Measurements from ENCODE around the gene NIPAL1.
A peak's percentile ranks its signal among the peaks of the same experiment; 100 is the strongest.
"Not testable (repeated sequence)": the region's sequence is repeated elsewhere in the genome, so short reads cannot be mapped to it uniquely, and the experiment has no call there.

NIPAL1 gene

GRCh38 chr4:48016141-48017107 lies at the start of gene NIPAL1, which contains the start of gene CNGA1:
NIPAL1 (plus strand) TSS chr4:48016772; CDS start chr4:48016840, 68 bp downstream.
CNGA1 (minus strand) TSS chr4:48016681; CDS start chr4:47952689, 63,992 bp downstream.
- peak; percentile 79 for DNase-seq

- DNase-seq: no peak
These were observed 47.7 kb upstream of the NIPAL1 start for GRCh38 chr4:47968847-47969246.

GRCh38 chr4:47972181-47972580 lies 44.4 kb upstream of the NIPAL1 start:
- DNase-seq: no peak

- DNase-seq: no peak
These were observed 43.9 kb upstream of the NIPAL1 start for GRCh38 chr4:47972721-47973120.

GRCh38 chr4:47974566-47974965 lies 42.0 kb upstream of the NIPAL1 start:
- DNase-seq: no peak

GRCh38 chr4:47990145-47990544 lies 26.4 kb upstream of the NIPAL1 start:
- no peak for DNase-seq

- DNase-seq: not testable (repeated sequence)
These were observed 24.1 kb upstream of the NIPAL1 start for GRCh38 chr4:47992475-47992874.

- DNase-seq: no peak
These were observed 20.6 kb upstream of the NIPAL1 start for GRCh38 chr4:47996021-47996420.

GRCh38 chr4:48002267-48002666 lies 14.3 kb upstream of the NIPAL1 start:
- no peak for DNase-seq

GRCh38 chr4:48003568-48003967 lies 13.0 kb upstream of the NIPAL1 start:
- peak; percentile 47 for DNase-seq

- DNase-seq: no peak
These were observed 10.8 kb upstream of the NIPAL1 start for GRCh38 chr4:48005781-48006180.

- no peak for DNase-seq
These were observed 8.5 kb upstream of the NIPAL1 start for GRCh38 chr4:48008021-48008596.

GRCh38 chr4:48010906-48011305 lies 5.7 kb upstream of the NIPAL1 start:
- DNase-seq: not testable (repeated sequence)

- no peak for DNase-seq
These were observed 4.8 kb upstream of the NIPAL1 start for GRCh38 chr4:48011722-48012121.

- DNase-seq: no peak
These were observed 3.7 kb upstream of the NIPAL1 start for GRCh38 chr4:48012824-48013223.

GRCh38 chr4:48015216-48015615 lies 1.4 kb upstream of the NIPAL1 start:
- DNase-seq: no peak

- DNase-seq: no peak
These were observed 894 bp upstream of the NIPAL1 start for GRCh38 chr4:48015678-48016077.

GRCh38 chr4:48017108-48017571 lies 568 bp downstream of the NIPAL1 start:
- DNase-seq: peak; percentile 73

- no peak for DNase-seq
These were observed 1.5 kb downstream of the NIPAL1 start for GRCh38 chr4:48018112-48018511.

- DNase-seq: no peak
These were observed 4.5 kb downstream of the NIPAL1 start for GRCh38 chr4:48021100-48021499.

- DNase-seq: no peak
These were observed 5.7 kb downstream of the NIPAL1 start for GRCh38 chr4:48022192-48022799.

GRCh38 chr4:48024522-48024921 lies 8.0 kb downstream of the NIPAL1 start:
- DNase-seq: no peak

GRCh38 chr4:48025005-48025404 lies 8.4 kb downstream of the NIPAL1 start:
- DNase-seq: no peak

- DNase-seq: no peak
These were observed 11.1 kb downstream of the NIPAL1 start for GRCh38 chr4:48027653-48028052.
